Measurements from ENCODE around the gene CNTN1. TPM values are rescaled to one million over a fixed set of nuclear protein-coding genes. Genes with fewer than 3 reads are reported as not detected.

Gene CNTN1
- total RNA-seq, 1 experiment from 2014 or later, result 6.5 TPM

DNA sequence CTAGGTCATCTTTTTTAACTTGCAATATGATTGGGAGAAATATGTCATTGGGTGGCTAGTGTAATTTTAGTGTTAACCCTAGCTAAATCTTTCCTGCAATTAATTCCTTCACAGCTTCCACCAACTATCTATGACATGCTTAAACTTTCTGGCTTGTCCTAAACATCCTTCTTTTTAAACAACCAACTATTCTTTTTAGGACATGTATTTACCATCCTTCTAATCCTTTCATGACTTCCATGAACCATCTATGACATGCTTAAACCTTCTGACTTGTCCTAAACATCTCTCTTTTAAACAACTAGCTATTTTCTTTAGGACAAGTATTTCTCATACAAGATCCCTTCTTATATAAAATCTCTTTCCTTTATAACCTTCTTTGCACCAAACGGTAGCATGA lies 316.2 kb downstream of the CNTN1 start:
- no peak overlapping the region for H3K27ac Mint-ChIP-seq
- peaks cover 46 to 80% (median 64%) of the 10 kb centered on the region in 3 experiments for H3K36me3 Mint-ChIP-seq (ENCODE audit: insufficient read depth in 1 of 3, low read depth in 3 of 3)
- H3K79me2 ChIP-seq (ENCODE audit: insufficient read depth, low read length), result no peaks in the 10 kb centered on the region
- H2BK12ac ChIP-seq (ENCODE audit: insufficient read length, low read depth, low read length), result no peak overlapping the region
- peaks cover 82 to 91% of the 10 kb centered on the region in 2 experiments for H3K9me3 Mint-ChIP-seq
- no peak overlapping the region for H2AFZ ChIP-seq (ENCODE audit: low read length)
- H3K27me3 ChIP-seq (ENCODE audit: insufficient read depth, low read length), result no peaks in the 10 kb centered on the region
- no peak overlapping the region for H3K18ac ChIP-seq (ENCODE audit: insufficient read length, low read depth, low read length)
- no peak overlapping the region for H3K23ac ChIP-seq (ENCODE audit: insufficient read length, low read depth, low read length)
- no peak overlapping the region for H2BK20ac ChIP-seq (ENCODE audit: low read depth, low read length, poor library complexity, severe bottlenecking)
- H3K27me3 Mint-ChIP-seq (ENCODE audit: low read depth), result no peaks in the 10 kb centered on the region; the same call in 1 of the 2 replicates
- H4K91ac ChIP-seq (ENCODE audit: insufficient read length, low read depth, low read length), result no peak overlapping the region
- H3K23me2 ChIP-seq (ENCODE audit: insufficient read length, low read depth, low read length, poor library complexity, severe bottlenecking), result no peaks in the 10 kb centered on the region
- H3K4me2 ChIP-seq (ENCODE audit: insufficient read depth, insufficient read length, low read length), result no peak overlapping the region
- no peaks in the 10 kb centered on the region for H3K79me1 ChIP-seq (ENCODE audit: insufficient read depth, low read depth, low read length, poor library complexity, severe bottlenecking)
- TF ChIP-seq, protein P1, sequence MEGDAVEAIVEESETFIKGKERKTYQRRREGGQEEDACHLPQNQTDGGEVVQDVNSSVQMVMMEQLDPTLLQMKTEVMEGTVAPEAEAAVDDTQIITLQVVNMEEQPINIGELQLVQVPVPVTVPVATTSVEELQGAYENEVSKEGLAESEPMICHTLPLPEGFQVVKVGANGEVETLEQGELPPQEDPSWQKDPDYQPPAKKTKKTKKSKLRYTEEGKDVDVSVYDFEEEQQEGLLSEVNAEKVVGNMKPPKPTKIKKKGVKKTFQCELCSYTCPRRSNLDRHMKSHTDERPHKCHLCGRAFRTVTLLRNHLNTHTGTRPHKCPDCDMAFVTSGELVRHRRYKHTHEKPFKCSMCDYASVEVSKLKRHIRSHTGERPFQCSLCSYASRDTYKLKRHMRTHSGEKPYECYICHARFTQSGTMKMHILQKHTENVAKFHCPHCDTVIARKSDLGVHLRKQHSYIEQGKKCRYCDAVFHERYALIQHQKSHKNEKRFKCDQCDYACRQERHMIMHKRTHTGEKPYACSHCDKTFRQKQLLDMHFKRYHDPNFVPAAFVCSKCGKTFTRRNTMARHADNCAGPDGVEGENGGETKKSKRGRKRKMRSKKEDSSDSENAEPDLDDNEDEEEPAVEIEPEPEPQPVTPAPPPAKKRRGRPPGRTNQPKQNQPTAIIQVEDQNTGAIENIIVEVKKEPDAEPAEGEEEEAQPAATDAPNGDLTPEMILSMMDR (conservative IDR thresholded peaks at IDR 0.05), result no peak
- no peaks in the 10 kb centered on the region for H3K4me1 Mint-ChIP-seq
- no peak overlapping the region for H2AK5ac ChIP-seq (ENCODE audit: insufficient read length, low read length)
- H3K4me1 ChIP-seq (ENCODE audit: insufficient read depth, low read length), result no peaks in the 10 kb centered on the region
- H4K5ac ChIP-seq (ENCODE audit: insufficient read length, low read depth, low read length), result no peak overlapping the region
- no peaks in the 10 kb centered on the region for H4K20me1 ChIP-seq (ENCODE audit: control insufficient read depth, insufficient read depth, insufficient read length)
- H3K14ac ChIP-seq (ENCODE audit: insufficient read depth, low read length), result no peak overlapping the region
- H3K9ac ChIP-seq (ENCODE audit: extremely low read depth, insufficient read length, low read length), result no peak overlapping the region
- H4K8ac ChIP-seq (replicated peaks; ENCODE audit: insufficient read length, low read depth, low read length), result no peak overlapping the region
- no peak overlapping the region for H3K4ac ChIP-seq (ENCODE audit: low read depth, low read length)
- H3K9me3 ChIP-seq (ENCODE audit: control insufficient read depth, low read depth, low read length), result peaks cover 55% of the 10 kb centered on the region
- H3K56ac ChIP-seq (ENCODE audit: insufficient read length, low read depth, low read length), result no peak overlapping the region
- DNase-seq, result no peak
- no peak overlapping the region for H3K4me3 Mint-ChIP-seq
- no peak overlapping the region for H2BK15ac ChIP-seq (ENCODE audit: low read depth, low read length)
- no peak overlapping the region for H3T11ph ChIP-seq (ENCODE audit: low read length)
- no peak overlapping the region for H2BK5ac ChIP-seq (ENCODE audit: insufficient read length, low read length)
- H2BK120ac ChIP-seq (ENCODE audit: low read depth, low read length, poor library complexity, severe bottlenecking), result no peak overlapping the region
- H3K27ac ChIP-seq (ENCODE audit: insufficient read length, low read depth, low read length), result no peak overlapping the region
- no CpG with 5 or more reads among the region's 1 CpG for WGBS (ENCODE audit: extremely low coverage, insufficient read length, low lambda C conversion rate)

Data from H9 (cell line).